Measurements from ENCODE around the gene POSTN. TPM values are rescaled to one million over a fixed set of nuclear protein-coding genes. Genes with fewer than 3 reads are reported as not detected.

Gene POSTN
- total and polyA plus RNA-seq, 2 of the 4 experiments (the other 2 are of a cell fraction), result 32.6 to 44.7 TPM

GRCh38 chr13:37529751-37530385 lies 68.7 kb downstream of the POSTN start:
- Histone ChIP-seq H3K14ac (replicated peaks; ENCODE audit: low read depth, low read length) (no peak overlapping the region), H3K4me3 (ENCODE audit: insufficient read depth, low read depth, low read length) (no peak overlapping the region), H3K27ac (ENCODE audit: insufficient read depth, low read length) (no peak overlapping the region), H3K9me3 (ENCODE audit: control insufficient read depth, insufficient read depth, low read length) (peaks cover 6% of the 10 kb centered on the region; the same call in 1 of the 2 replicates), H3K79me1 (ENCODE audit: low read depth in 1 of 2, low read length in 2 of 2) (no peaks in the 10 kb centered on the region), H4K91ac (ENCODE audit: insufficient read depth, low read depth, low read length) (no peak overlapping the region), H2BK15ac (ENCODE audit: low read depth, low read length) (no peak overlapping the region), H3K4me2 (ENCODE audit: low read depth, low read length) (no peak overlapping the region), H3K56ac (ENCODE audit: extremely low read depth, insufficient read depth, low read length) (no peak overlapping the region), H4K8ac (ENCODE audit: low read depth in 2 of 2, low read length in 2 of 2) (no peak overlapping the region), H3K27me3 (ENCODE audit: control insufficient read depth, insufficient read depth, low read length) (no peaks in the 10 kb centered on the region), H2AK9ac (replicated peaks; ENCODE audit: low read depth, low read length, poor library complexity) (no peak overlapping the region), H3K4me1 (ENCODE audit: control insufficient read depth, insufficient read depth, low read length) (no peaks in the 10 kb centered on the region; the same call in 1 of the 2 replicates), H2BK120ac (ENCODE audit: low read depth, low read length) (no peak overlapping the region), H2AFZ (replicated peaks; ENCODE audit: low read length, poor library complexity) (no peak overlapping the region), H3K9ac (ENCODE audit: low read depth, low read length) (no peak overlapping the region), H3K36me3 (ENCODE audit: control insufficient read depth, insufficient read depth, low read length) (no peaks in the 10 kb centered on the region), H2BK5ac (ENCODE audit: low read depth, low read length, poor library complexity, severe bottlenecking) (no peak overlapping the region), H3K9me1 (ENCODE audit: insufficient read depth, low read length) (no peaks in the 10 kb centered on the region), H3K23ac (ENCODE audit: low read depth, low read length) (no peak overlapping the region), H3K4ac (ENCODE audit: low read depth, low read length) (no peak overlapping the region), H3K18ac (ENCODE audit: low read depth, low read length) (no peak overlapping the region), H4K5ac (ENCODE audit: low read depth, low read length) (no peak overlapping the region), H2BK20ac (ENCODE audit: low read depth, low read length) (no peak overlapping the region), H4K20me1 (ENCODE audit: insufficient read depth, low read length) (no peaks in the 10 kb centered on the region), H2AK5ac (ENCODE audit: low read depth, low read length) (no peak overlapping the region)
- TF ChIP-seq, protein P1, sequence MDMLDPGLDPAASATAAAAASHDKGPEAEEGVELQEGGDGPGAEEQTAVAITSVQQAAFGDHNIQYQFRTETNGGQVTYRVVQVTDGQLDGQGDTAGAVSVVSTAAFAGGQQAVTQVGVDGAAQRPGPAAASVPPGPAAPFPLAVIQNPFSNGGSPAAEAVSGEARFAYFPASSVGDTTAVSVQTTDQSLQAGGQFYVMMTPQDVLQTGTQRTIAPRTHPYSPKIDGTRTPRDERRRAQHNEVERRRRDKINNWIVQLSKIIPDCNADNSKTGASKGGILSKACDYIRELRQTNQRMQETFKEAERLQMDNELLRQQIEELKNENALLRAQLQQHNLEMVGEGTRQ (IDR thresholded peaks at IDR 0.05; ENCODE audit: low read depth, low read length), result no peak
- no peak for TF ChIP-seq MAZ (IDR thresholded peaks at IDR 0.05; ENCODE audit: borderline replicate concordance, low read depth, low read length)
- no peak for TF ChIP-seq POLR2A (IDR thresholded peaks at IDR 0.05; ENCODE audit: low read depth, low read length)
- TF ChIP-seq, protein P2, sequence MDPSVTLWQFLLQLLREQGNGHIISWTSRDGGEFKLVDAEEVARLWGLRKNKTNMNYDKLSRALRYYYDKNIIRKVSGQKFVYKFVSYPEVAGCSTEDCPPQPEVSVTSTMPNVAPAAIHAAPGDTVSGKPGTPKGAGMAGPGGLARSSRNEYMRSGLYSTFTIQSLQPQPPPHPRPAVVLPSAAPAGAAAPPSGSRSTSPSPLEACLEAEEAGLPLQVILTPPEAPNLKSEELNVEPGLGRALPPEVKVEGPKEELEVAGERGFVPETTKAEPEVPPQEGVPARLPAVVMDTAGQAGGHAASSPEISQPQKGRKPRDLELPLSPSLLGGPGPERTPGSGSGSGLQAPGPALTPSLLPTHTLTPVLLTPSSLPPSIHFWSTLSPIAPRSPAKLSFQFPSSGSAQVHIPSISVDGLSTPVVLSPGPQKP (IDR thresholded peaks at IDR 0.05; ENCODE audit: borderline replicate concordance, low read depth, low read length), result no peak
- no peak for TF ChIP-seq RAD21 (IDR thresholded peaks at IDR 0.05; ENCODE audit: low read length)
- TF ChIP-seq MXI1 (IDR thresholded peaks at IDR 0.05; ENCODE audit: borderline replicate concordance, low read depth, low read length), result no peak
- TF ChIP-seq FOS (IDR thresholded peaks at IDR 0.05; ENCODE audit: low read depth, low read length), result no peak
- no peak for TF ChIP-seq SMC3 (IDR thresholded peaks at IDR 0.05; ENCODE audit: low read depth, low read length)
- no peak for TF ChIP-seq BHLHE40 (IDR thresholded peaks at IDR 0.05; ENCODE audit: low read depth, low read length)
- TF ChIP-seq RCOR1 (IDR thresholded peaks at IDR 0.05; ENCODE audit: insufficient replicate concordance, low read length), result no peak
- no peak for TF ChIP-seq MAFK (IDR thresholded peaks at IDR 0.05; ENCODE audit: low read depth, low read length)
- TF ChIP-seq NFE2L2 (IDR thresholded peaks at IDR 0.05; ENCODE audit: low read depth, low read length), result no peak
- no peak for TF ChIP-seq CHD1 (IDR thresholded peaks at IDR 0.05; ENCODE audit: low read depth, low read length)
- no peak for TF ChIP-seq CEBPB (IDR thresholded peaks at IDR 0.05; ENCODE audit: low read depth, low read length)
- TF ChIP-seq RFX5 (IDR thresholded peaks at IDR 0.05; ENCODE audit: low read depth, low read length), result no peak
- POLR2A ChIA-PET (ENCODE audit: unreplicated experiment), result no interaction called here
- dilution Hi-C loops (cut with HindIII; ENCODE audit: low sequenced_read_pairs, unreplicated experiment), result no loop called here
- DNase-seq, result no peak
- in situ Hi-C loops (cut with MboI; ENCODE audit: low sequenced_read_pairs), result no loop called here
- intact Hi-C loops (cut with micrococcal nuclease), result no loop called here
- BruUV-seq (replicated peaks), result no TSS peak
- CTCF ChIA-PET, result interaction anchor here (0.7 to 0.9 kb wide), 2 partner anchors 24 to 236 kb away, joined by 3 to 4 read pairs; no protein-coding TSS in a partner anchor
- ATAC-seq (ENCODE audit: low read depth), result no peak
- WGBS, 2 experiments (ENCODE audit: extremely low coverage in 2 of 2, insufficient read length in 1 of 2), result no CpG with 5 or more reads among the region's 2 CpGs
